NCI-H226 (cell line): Measurements from ENCODE around the gene PKIB.
"Not testable (repeated sequence)": the region's sequence is repeated elsewhere in the genome, so short reads cannot be mapped to it uniquely, and the experiment has no call there.

Source experiments
- DNase-seq: peaks from one replicate; pipeline ENCODE4 v3.0.0-alpha.2; 2015

PKIB gene, protein sequence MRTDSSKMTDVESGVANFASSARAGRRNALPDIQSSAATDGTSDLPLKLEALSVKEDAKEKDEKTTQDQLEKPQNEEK

GRCh38 chr6:122609881-122610689 lies at the start of gene PKIB:
PKIB (plus strand) TSS chr6:122610405; CDS start chr6:122717795, 107,390 bp downstream.
- peak; percentile 74 for DNase-seq

- DNase-seq, result no peak
Measured at GRCh38 chr6:122563364-122564052, 46.7 kb upstream of the PKIB start.

GRCh38 chr6:122564230-122564629 lies 46.0 kb upstream of the PKIB start:
- no peak for DNase-seq

DNA sequence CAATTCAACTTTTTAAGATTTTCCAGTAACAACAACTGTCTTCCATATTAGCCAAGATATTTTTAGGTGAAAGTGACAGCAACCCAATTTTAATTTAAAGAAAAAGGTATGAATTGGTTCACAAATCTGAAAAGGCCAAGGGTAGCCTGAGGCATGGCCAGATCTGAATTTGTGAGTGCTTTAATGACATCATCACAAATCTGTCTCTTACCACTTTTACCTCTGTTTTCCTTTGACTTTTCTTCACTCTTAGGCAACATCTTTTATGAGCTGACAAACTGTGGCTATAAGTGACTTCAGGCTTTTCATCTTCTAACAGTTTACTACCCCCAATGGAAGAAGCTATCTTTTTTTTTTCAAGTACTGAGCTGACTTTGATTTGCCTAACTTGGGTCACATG lies 44.5 kb upstream of the PKIB start:
- DNase-seq, result no peak

GRCh38 chr6:122567034-122567433 lies 43.2 kb upstream of the PKIB start:
- DNase-seq, result no peak

GRCh38 chr6:122568350-122568749 lies 41.9 kb upstream of the PKIB start:
- DNase-seq, result no peak

GRCh38 chr6:122568797-122569221 lies 41.4 kb upstream of the PKIB start:
- peak; percentile 10 for DNase-seq

- no peak for DNase-seq
Measured at GRCh38 chr6:122569230-122569771, 40.9 kb upstream of the PKIB start.

GRCh38 chr6:122571888-122572287 lies 38.3 kb upstream of the PKIB start:
- no peak for DNase-seq

- no peak for DNase-seq
Measured at GRCh38 chr6:122576888-122577287, 33.3 kb upstream of the PKIB start.

- DNase-seq, result no peak
Measured at GRCh38 chr6:122578961-122579360, 31.2 kb upstream of the PKIB start.

- peak; percentile 75 for DNase-seq
Measured at GRCh38 chr6:122580737-122581136, 29.5 kb upstream of the PKIB start.

- DNase-seq, result no peak
Measured at GRCh38 chr6:122589115-122589514, 21.1 kb upstream of the PKIB start.

- DNase-seq, result not testable (repeated sequence)
Measured at GRCh38 chr6:122598295-122598694, 11.9 kb upstream of the PKIB start.

DNA sequence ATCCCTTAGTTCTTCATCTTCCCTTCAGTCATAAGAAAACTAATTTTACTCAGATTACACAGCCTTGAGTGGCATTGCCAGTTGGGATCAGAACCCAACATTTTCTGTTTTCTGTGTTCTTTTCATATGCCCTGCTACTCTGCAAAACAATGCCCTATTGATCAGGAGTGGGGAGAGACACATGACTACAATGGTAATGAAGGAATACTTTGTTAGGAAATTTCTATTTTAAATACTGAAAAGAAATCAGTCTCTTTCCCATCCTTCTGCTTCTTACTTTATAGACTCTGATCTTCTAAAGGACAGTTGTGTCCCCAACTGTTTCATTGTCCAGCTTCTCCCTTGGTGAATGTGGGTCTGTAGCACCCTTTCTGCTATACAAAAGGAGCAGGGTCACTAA lies 5.5 kb upstream of the PKIB start:
- no peak for DNase-seq

GRCh38 chr6:122610690-122611455 lies 668 bp downstream of the PKIB start:
- no peak for DNase-seq

- DNase-seq, result no peak
Measured at GRCh38 chr6:122612838-122613237, 2.6 kb downstream of the PKIB start.

DNA sequence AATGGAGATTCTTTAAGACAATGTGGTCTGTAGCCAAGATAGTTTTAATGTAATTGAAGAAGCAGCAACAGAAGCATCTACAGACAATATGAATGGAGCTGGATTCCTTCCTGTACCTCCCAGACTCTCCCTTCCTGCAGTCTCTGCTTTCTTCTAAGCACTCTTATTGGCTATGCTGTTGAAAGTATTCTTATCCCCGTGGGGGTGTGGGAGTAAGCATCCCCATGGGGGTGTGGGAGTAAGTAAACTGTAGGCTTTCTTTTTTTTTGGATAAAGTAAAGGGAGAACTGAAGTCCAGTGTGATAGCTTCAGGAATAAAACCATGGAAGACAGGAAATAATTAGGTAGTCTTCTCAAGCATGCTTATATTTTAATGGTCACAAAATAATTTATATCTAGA lies 4.1 kb downstream of the PKIB start:
- DNase-seq, result peak; percentile 35

DNA sequence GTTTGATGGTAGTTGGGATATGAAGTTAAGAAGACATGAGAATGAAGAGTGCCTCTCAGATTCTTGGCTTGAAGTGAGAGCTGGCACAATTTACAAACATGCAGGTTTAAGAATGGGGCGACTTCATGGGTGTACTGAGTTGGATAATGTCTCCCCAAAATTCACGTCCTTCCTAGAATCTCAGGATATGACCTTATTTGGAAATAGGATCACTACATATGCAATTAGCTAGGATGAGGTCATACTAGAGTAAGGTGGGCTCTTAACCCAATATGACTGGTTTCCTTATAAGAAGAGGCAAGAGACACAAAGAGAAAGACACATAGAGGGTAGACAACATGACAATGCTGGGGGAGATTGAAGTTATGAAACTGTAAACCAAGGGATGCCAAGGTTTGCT lies 5.2 kb downstream of the PKIB start:
- DNase-seq, result no peak

- DNase-seq, result no peak
Measured at GRCh38 chr6:122616877-122617276, 6.7 kb downstream of the PKIB start.

GRCh38 chr6:122619309-122619708 lies 9.1 kb downstream of the PKIB start:
- no peak for DNase-seq

GRCh38 chr6:122620428-122620827 lies 10.2 kb downstream of the PKIB start:
- no peak for DNase-seq

DNA sequence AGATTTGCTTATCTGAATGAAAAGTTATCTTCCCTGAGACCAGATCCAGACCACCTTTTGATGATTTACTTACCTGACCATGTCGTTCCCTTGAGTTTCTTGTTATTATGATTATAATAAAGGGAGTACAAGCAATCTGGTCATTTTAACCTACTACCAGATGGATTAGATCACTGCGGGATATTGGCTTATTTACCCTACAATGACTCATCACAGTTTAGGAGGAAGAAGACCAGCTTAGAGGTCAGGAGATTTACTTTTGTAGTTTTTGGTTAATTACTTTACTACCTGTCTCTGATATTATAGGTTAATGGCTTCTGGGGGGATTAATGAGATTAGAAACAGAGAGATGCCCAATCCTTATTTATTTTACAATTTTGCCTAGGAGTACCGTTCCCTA lies 10.7 kb downstream of the PKIB start:
- no peak for DNase-seq
